Large intestine (tissue), 3 donors: ENCODE data around the gene GPR153. TPM values are rescaled to one million over a fixed set of nuclear protein-coding genes. Genes with fewer than 3 reads are reported as not detected.

Source experiments
- DNase-seq, 2 donors: peaks; one replicate each; pipeline versions ENCODE4 v3.0.0 to v3.0.0-alpha.2; 2013
- H3K27ac ChIP-seq: one replicate; pipeline ENCODE4 v1.5.1; 2013; ENCODE audit warnings: low read length
- H3K27me3 ChIP-seq: 2 replicates; pipeline ENCODE4 v1.6.1; 2013; ENCODE audit warnings: low read length; ENCODE audit not compliant: control insufficient read depth, insufficient read depth
- H3K36me3 ChIP-seq: 2 replicates; pipeline ENCODE4 v1.6.1; 2013; ENCODE audit warnings: low read length; ENCODE audit not compliant: control insufficient read depth, insufficient read depth
- H3K4me1 ChIP-seq: one replicate; pipeline ENCODE4 v1.6.1; 2013; ENCODE audit warnings: low read length; ENCODE audit not compliant: control insufficient read depth, insufficient read depth
- H3K4me3 ChIP-seq: one replicate; pipeline ENCODE4 v1.5.1; 2013; ENCODE audit warnings: low read length
- H3K9me3 ChIP-seq: one replicate; pipeline ENCODE4 v1.6.1; 2013; ENCODE audit warnings: mild to moderate bottlenecking, low read depth, low read length, moderate library complexity; ENCODE audit not compliant: control insufficient read depth
- WGBS: methylation state at CpG from one replicate; pipeline ENCODE4 v1.1.5; 2013; ENCODE audit warnings: low lambda C conversion rate; ENCODE audit not compliant: insufficient coverage; 5-methylcytosine and 5-hydroxymethylcytosine counted together
- polyA plus RNA-seq: library from polyadenylated mRNA; unstranded; fragments of 120-200 nt; gene quantifications from one replicate; pipeline ENCODE4 v1.2.1, GENCODE V29; 2013

Gene GPR153
- polyA plus RNA-seq, 1 donor = 19.0 TPM

GRCh38 chr1:6287431-6287886 lies 26.6 kb upstream of the GPR153 start:
- Histone ChIP-seq H3K4me3 (no peak overlapping the region), H3K27ac (no peak overlapping the region), H3K36me3 (no peaks in the 10 kb centered on the region), H3K27me3 (no peaks in the 10 kb centered on the region), H3K4me1 (peaks cover 6% of the 10 kb centered on the region), H3K9me3 (no peaks in the 10 kb centered on the region)
- 96% methylated on average over 4 of the region's 10 CpGs for WGBS
- DNase-seq = no peak

- Histone ChIP-seq H3K27me3 (no peaks in the 10 kb centered on the region), H3K9me3 (no peaks in the 10 kb centered on the region), H3K4me3 (no peak overlapping the region), H3K4me1 (peaks cover 11% of the 10 kb centered on the region), H3K36me3 (no peaks in the 10 kb centered on the region), H3K27ac (no peak overlapping the region)
- WGBS = no CpG with 5 or more reads among the region's 13 CpGs
- DNase-seq = no peak
Observed at GRCh38 chr1:6287029-6287428, 26.1 kb upstream of the GPR153 start.

- WGBS = no CpG with 5 or more reads among the region's 8 CpGs
- H3K27me3 ChIP-seq = no peaks in the 10 kb centered on the region
- H3K9me3 ChIP-seq = no peaks in the 10 kb centered on the region
- H3K36me3 ChIP-seq = no peaks in the 10 kb centered on the region
- no peak overlapping the region for H3K27ac ChIP-seq
- DNase-seq = no peak
- no peak overlapping the region for H3K4me3 ChIP-seq
- peaks cover 18% of the 10 kb centered on the region for H3K4me1 ChIP-seq
Observed at GRCh38 chr1:6286266-6286665, 25.4 kb upstream of the GPR153 start.

DNA sequence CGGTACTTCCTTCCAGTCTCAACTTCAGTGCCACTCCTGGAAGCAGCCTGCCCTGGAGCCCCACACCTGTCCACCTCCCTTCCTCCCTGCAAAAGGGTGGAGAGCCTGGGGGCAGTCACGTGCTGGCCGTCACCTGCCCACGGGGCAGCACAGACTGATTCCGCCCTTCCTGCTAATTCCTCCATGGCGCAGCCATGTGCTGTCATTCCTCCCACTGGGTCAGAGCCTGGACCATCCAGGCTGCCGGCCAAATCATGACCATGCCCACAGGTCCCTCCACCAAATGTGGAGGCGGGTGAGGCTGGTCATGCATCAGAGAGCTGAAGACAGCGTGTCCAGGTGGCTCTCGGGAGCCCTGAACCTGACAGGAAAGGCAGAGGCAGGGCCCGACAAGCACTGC lies 24.4 kb upstream of the GPR153 start:
- H3K27me3 ChIP-seq = no peaks in the 10 kb centered on the region
- WGBS = no CpG with 5 or more reads among the region's 11 CpGs
- H3K27ac ChIP-seq = no peak overlapping the region
- no peak overlapping the region for H3K4me3 ChIP-seq
- DNase-seq = no peak
- H3K36me3 ChIP-seq = no peaks in the 10 kb centered on the region
- peaks cover 27% of the 10 kb centered on the region for H3K4me1 ChIP-seq
- H3K9me3 ChIP-seq = no peaks in the 10 kb centered on the region

DNA sequence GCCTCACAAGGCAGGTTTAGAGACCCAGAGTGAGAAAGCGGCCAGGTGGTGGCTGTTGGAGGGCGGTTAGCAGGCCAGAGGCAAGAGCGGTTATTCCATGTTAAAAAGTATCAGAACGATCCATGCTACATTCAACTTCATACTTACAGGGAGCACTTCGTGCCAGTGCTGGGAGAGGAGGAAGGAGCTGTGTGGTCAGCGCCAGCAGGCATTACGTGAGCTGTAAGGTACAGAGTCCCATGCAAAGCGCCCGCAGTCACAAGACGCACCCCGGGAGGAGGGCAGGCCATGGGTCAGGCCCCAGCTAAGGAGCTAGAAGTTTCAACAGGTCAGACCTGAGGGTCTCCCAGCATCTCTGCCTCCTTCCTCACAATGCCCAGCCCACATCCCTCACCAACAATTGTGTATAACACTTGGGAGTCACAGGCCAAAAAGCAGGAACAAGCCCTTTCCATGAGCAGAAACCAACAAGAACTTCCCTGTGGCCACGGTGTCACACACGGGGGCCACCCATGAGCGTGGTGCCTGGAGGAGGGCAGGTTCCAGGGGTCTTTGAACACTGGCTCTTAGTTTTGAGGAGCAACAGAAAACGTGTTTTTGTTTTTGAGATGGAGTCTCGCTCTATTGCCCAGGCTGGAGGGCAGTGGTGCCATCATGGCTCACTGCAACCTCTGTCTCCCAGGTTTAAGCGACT lies 21.8 kb upstream of the GPR153 start:
- no CpG with 5 or more reads among the region's 17 CpGs for WGBS
- no peaks in the 10 kb centered on the region for H3K9me3 ChIP-seq
- peaks cover 51% of the 10 kb centered on the region for H3K4me1 ChIP-seq
- DNase-seq = peak; percentile 80 to 88
- no peak overlapping the region for H3K4me3 ChIP-seq
- no peaks in the 10 kb centered on the region for H3K27me3 ChIP-seq
- peak overlapping the region; percentile 98 for H3K27ac ChIP-seq
- H3K36me3 ChIP-seq = no peaks in the 10 kb centered on the region

DNA sequence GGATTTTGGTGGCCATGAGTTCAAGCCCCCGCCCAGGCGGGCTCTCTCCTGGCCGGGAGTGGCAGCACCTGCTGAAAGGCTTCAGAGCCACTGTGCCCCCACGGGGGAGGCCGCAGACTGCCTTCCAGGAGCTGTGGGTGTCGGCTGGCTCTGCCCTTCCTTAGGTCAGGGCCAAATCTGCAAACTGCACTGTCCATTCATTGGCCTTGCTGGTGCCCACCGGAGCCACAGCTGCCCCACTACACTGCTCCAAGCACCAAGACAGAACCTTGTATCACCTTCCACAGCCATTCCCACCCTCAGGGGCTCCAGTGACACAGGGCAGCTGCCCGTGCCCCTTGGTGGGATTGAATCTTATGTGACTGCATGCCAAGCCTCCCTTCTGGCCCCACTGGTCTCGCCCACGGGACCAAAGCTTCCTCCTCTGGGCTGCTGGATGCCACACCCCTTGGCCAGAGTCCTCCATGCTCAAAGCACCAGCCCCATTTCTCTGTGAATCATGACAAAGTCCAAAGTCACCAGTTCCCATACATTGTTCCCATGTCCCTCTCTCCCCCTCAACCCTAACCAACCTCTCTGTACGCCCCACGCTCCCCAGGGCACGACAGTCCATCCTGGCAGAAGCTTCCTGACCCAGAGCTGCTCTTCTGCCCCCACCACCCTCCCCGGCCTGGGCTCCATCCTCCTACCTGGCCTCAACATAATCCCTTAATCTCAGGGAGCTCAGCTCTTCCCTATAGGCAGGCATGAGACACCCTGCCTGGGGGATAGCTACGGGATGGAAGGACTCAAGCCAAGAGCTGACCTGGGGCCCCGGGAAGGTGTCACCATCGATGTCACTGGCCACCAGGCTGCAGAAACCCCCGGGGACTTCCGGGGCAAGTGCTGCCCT lies 20.9 kb upstream of the GPR153 start:
- DNase-seq = peak; percentile 94 to 97

GRCh38 chr1:6280761-6281451 lies 20.0 kb upstream of the GPR153 start:
- peak in 1 of 2 donors; percentile 54 for DNase-seq
- Histone ChIP-seq H3K36me3 (no peaks in the 10 kb centered on the region), H3K4me1 (peaks cover 68% of the 10 kb centered on the region), H3K27me3 (no peaks in the 10 kb centered on the region), H3K27ac (peak overlapping the region; percentile 98), H3K4me3 (no peak overlapping the region), H3K9me3 (no peaks in the 10 kb centered on the region)
- no CpG with 5 or more reads among the region's 33 CpGs for WGBS

More for the DNA sequence above, 20.9 kb upstream of the GPR153 start:
- H3K4me3 ChIP-seq = no peak overlapping the region
- peak overlapping the region; percentile 98 for H3K27ac ChIP-seq
- peaks cover 59% of the 10 kb centered on the region for H3K4me1 ChIP-seq
- WGBS = no CpG with 5 or more reads among the region's 19 CpGs
- no peaks in the 10 kb centered on the region for H3K27me3 ChIP-seq
- no peaks in the 10 kb centered on the region for H3K36me3 ChIP-seq
- H3K9me3 ChIP-seq = no peaks in the 10 kb centered on the region

- DNase-seq = no peak
- Histone ChIP-seq H3K4me3 (no peak overlapping the region), H3K9me3 (no peaks in the 10 kb centered on the region), H3K27ac (no peak overlapping the region), H3K36me3 (no peaks in the 10 kb centered on the region), H3K4me1 (peaks cover 72% of the 10 kb centered on the region), H3K27me3 (no peaks in the 10 kb centered on the region)
- no CpG with 5 or more reads among the region's 31 CpGs for WGBS
Observed at GRCh38 chr1:6279613-6280383, 18.9 kb upstream of the GPR153 start.

DNA sequence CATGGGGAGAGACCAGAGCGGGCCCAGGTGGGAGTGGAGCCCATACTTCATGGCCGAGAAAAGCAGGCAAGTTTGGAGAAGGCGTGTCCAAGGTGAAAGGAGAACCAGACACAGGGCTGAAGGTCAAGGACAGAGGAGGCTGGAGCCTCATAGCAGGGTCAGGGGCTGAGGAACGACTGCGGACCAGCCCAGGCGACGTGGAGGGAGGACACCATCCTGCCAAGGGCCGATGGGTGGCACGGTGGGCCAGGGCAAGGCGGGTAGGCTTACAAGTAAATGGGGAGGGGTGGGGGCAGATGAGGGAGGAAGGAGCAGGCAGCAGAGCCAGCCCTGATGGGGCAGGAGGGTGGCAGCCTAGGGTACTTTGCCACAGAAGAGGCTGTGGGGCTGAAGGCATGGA lies 18.2 kb upstream of the GPR153 start:
- DNase-seq = no peak
- no peaks in the 10 kb centered on the region for H3K27me3 ChIP-seq
- no peaks in the 10 kb centered on the region for H3K9me3 ChIP-seq
- WGBS = no CpG with 5 or more reads among the region's 10 CpGs
- no peaks in the 10 kb centered on the region for H3K36me3 ChIP-seq
- H3K27ac ChIP-seq = no peak overlapping the region
- peaks cover 75% of the 10 kb centered on the region for H3K4me1 ChIP-seq
- H3K4me3 ChIP-seq = no peak overlapping the region

GRCh38 chr1:6278263-6278662 lies 17.4 kb upstream of the GPR153 start:
- Histone ChIP-seq H3K27me3 (no peaks in the 10 kb centered on the region), H3K9me3 (no peaks in the 10 kb centered on the region), H3K4me3 (no peak overlapping the region), H3K4me1 (peaks cover 83% of the 10 kb centered on the region), H3K27ac (no peak overlapping the region), H3K36me3 (no peaks in the 10 kb centered on the region)
- WGBS = no CpG with 5 or more reads among the region's 9 CpGs
- DNase-seq = peak in 1 of 2 donors; percentile 17
